HG03432 (cell line): ENCODE results near the gene GRIP1.
A peak's percentile ranks its signal among the peaks of the same experiment; 100 is the strongest.

Experiments used
- ATAC-seq: cut with Tn5 transposase; IDR thresholded peaks from one replicate; pipeline ENCODE4 v1.9.1; 2021; ENCODE audit warnings: mild to moderate bottlenecking, moderate library complexity; ENCODE audit not compliant: unreplicated experiment

Gene GRIP1

GRCh38 chr12:66398931-66399910 lies 279.7 kb downstream of the GRIP1 start:
- no peak for ATAC-seq

- no peak for ATAC-seq
These were observed 281.1 kb downstream of the GRIP1 start for GRCh38 chr12:66397574-66398290.

- ATAC-seq: no peak
These were observed 285.0 kb downstream of the GRIP1 start for GRCh38 chr12:66393890-66394289.

- no peak for ATAC-seq
These were observed 286.5 kb downstream of the GRIP1 start for GRCh38 chr12:66392266-66392915.

GRCh38 chr12:66388517-66388916 lies 290.4 kb downstream of the GRIP1 start:
- ATAC-seq: no peak

- no peak for ATAC-seq
These were observed 291.8 kb downstream of the GRIP1 start for GRCh38 chr12:66387117-66387516.

GRCh38 chr12:66380769-66381535 lies 297.9 kb downstream of the GRIP1 start:
- ATAC-seq: no peak

- no peak for ATAC-seq
These were observed 299.3 kb downstream of the GRIP1 start for GRCh38 chr12:66379616-66380015.

GRCh38 chr12:66375560-66375959 lies 303.3 kb downstream of the GRIP1 start:
- no peak for ATAC-seq

- no peak for ATAC-seq
These were observed 306.9 kb downstream of the GRIP1 start for GRCh38 chr12:66371982-66372381.

- no peak for ATAC-seq
These were observed 311.7 kb downstream of the GRIP1 start for GRCh38 chr12:66367015-66367667.

- ATAC-seq: no peak
These were observed 313.0 kb downstream of the GRIP1 start for GRCh38 chr12:66365718-66366490.

- no peak for ATAC-seq
These were observed 317.2 kb downstream of the GRIP1 start for GRCh38 chr12:66361703-66362102.

GRCh38 chr12:66359300-66359699 lies 319.6 kb downstream of the GRIP1 start:
- ATAC-seq: no peak

- ATAC-seq: no peak
These were observed 324.6 kb downstream of the GRIP1 start for GRCh38 chr12:66354291-66354690.

- ATAC-seq: no peak
These were observed 326.0 kb downstream of the GRIP1 start for GRCh38 chr12:66352899-66353298.

- ATAC-seq: peak; percentile 47
These were observed 326.7 kb downstream of the GRIP1 start for GRCh38 chr12:66352197-66352596.

- no peak for ATAC-seq
These were observed 327.6 kb downstream of the GRIP1 start for GRCh38 chr12:66351301-66351700.

- no peak for ATAC-seq
These were observed 332.9 kb downstream of the GRIP1 start for GRCh38 chr12:66345956-66346355.
